ENCODE results near the gene ADAMTS17.

DNA sequence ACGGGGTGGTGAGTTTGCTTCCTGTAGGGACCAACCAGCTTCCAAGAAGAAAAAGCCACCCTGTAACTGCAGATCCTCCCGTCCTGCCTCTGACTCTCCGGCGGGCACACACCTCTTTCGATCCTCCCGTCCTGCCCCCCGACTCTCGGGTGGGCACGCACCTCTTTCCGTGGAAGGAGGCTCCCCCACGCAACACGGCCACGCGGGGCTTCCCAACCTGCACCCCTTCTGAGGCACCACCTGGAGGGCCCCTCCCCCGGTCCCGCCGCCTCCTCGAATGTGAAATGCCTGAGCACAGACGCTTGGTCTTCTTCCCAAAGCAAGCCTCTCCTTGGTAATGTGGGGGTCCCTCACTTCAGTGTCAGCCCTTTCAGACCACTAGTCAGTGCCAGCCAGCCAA is 7.3 kb downstream of the ADAMTS17 start:
- TF ChIP-seq POLR2A (IDR thresholded peaks at IDR 0.05; ENCODE audit: low read length) (no peak), GATA1 (IDR thresholded peaks at IDR 0.05; ENCODE audit: low read depth, low read length) (no peak)
